Stimulated activated CD4-positive, alpha-beta T cell treated with anti-CD3 and anti-CD28 coated beads, TNF-alpha, amount 100 ng/mL, for 48 hours (primary cell): Measurements from ENCODE around the gene LSG1.
"Not testable (repeated sequence)": the region's sequence is repeated elsewhere in the genome, so short reads cannot be mapped to it uniquely, and the experiment has no call there.

ENCODE experiments used
- DNase-seq, 3 donors: peaks; one replicate each; pipeline ENCODE4 v3.0.0-alpha.2; 2020; ENCODE audit warnings: low read depth in 3 of 3

The LSG1 gene

DNA sequence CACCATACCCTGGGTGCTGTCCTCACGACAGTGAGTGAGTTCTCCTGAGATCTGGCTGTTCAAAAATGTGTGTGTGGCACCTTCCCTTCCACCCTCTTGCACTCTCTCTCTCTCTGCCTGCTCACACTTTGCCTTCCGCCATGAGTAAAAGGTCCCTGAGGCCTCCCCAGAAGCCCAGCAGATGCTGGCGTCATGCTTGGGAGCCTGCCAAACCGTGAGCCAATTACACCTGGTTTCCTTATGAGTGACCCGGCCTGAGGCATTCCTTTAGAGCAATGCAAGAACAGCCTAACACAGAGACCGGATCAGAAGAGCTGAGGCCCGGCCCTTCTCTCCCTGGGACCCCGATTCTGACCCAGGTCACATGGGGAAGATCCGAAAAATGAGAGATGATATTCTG, 54.2 kb downstream of the LSG1 start:
- no peak for DNase-seq

DNA sequence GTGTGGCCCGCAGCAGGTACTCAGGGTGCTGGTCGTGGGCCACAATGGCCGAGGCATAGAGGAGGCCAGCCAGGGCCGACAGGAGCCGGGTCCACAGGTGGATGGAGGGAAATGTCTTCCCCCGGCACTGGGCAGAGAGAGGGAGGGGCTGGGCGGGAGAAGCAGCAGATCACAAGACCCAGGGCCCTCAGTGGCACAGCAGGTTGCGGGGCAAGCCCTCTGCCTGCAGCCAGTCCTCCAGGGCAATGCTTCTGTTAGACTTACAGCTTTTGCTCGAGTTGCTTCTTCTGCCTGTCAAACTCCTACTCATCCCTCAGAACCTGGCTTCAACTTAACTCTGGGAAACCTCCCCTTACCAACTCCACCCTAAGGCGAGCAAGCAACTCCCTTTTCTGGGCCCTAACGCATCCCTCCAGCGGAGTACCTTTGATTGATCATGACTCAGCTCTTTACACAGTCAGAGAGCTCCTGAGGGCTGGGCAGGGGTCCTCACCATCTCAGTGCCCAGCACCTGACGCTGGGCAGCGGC, 54.8 kb downstream of the LSG1 start:
- DNase-seq: no peak

DNA sequence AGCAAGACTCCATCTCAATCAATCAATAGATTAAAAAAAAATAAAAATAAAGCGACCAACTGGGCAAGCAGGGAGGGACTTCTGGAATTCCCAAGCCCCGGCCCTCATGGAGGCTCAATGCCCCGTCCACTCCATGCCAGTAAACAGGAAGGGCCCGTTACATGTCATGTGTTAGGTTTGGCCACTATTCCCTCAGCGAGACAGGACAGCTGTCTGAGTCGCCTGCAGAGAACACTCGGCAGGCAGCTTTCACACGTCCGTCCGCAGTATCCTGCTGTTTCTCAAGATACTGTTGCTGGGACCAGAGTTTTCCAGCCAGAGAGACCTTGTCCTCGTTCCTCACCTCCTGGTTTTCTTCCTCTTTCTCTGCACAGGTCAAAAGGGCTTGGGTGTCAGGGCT, 56.8 kb downstream of the LSG1 start:
- no peak for DNase-seq

DNA sequence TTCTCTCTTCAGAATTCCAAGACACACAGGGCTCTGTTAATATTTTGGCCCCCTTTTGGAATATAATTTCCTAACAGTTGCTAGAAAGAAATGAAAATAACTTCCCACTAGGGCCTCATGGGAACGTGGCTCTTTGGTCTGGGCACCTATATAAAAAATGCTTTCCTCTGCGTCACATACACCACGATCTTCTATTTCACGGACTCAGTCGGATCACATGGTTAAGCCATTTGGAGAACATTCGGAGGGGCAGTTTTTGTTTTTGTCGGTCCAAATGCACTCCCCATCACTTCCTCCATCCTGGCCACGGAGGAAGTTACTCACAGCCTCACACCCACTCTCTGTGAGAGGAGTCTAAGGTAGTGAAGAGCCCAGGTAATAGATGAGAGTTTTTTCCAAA, 59.8 kb downstream of the LSG1 start:
- no peak for DNase-seq

DNA sequence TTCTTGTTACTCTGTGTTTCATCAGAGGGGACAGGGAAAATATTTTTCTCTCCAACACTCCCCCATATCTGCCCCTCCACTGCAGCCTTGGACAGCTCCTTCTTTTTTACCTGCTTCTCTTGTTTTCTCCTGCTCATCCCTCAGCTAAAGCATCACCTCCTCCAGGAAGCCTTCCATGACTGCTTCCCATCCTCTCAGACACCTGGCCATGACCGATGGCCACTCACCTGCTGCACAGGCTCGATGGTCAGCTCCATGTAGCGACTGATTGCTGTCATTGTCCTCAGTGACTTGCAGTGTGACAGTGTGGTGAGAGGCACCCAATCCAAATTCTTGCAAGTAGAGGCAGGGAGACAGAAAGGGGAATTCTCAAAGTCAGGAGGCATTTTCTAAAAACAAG, 61.3 kb downstream of the LSG1 start:
- DNase-seq: no peak

DNA sequence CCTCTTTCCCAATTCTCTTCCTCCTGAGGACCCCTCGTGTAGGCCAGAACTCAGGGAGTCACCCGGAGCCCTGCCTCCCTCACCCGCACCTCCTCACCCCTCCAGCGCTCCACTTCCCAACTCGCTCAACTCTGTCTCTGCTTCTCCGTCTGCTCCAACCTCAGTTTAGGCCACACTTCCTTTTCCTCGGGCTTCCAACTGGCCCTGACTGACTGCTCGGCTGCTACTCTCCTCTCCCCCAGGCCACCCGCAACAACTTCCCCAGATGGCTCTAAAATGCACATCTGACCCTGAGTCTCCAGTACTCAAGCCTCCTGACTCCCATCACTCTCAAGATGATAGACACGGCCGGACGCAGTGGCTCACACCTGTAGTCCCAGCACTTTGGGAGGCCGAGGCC, 62.4 kb downstream of the LSG1 start:
- DNase-seq: no peak

DNA sequence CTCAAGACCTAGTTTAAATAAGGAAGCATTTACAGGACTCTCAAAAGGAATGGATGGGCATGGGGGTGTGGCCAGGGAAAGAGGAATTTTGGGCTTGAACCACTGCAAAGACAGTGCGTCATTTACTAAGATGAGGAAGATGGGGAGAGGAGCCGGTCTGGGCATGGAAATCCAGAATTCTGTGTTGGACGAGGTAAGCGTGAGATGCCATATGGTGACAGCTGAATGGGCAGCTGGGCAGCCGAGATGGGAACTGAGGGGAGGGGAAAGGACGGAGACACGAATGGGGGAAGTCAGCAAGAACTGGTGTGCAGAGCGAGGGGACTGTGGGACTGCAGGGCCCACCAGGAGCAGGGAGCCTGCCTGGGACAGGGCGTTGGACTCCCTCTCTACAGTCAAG, 63.0 kb downstream of the LSG1 start:
- no peak for DNase-seq

DNA sequence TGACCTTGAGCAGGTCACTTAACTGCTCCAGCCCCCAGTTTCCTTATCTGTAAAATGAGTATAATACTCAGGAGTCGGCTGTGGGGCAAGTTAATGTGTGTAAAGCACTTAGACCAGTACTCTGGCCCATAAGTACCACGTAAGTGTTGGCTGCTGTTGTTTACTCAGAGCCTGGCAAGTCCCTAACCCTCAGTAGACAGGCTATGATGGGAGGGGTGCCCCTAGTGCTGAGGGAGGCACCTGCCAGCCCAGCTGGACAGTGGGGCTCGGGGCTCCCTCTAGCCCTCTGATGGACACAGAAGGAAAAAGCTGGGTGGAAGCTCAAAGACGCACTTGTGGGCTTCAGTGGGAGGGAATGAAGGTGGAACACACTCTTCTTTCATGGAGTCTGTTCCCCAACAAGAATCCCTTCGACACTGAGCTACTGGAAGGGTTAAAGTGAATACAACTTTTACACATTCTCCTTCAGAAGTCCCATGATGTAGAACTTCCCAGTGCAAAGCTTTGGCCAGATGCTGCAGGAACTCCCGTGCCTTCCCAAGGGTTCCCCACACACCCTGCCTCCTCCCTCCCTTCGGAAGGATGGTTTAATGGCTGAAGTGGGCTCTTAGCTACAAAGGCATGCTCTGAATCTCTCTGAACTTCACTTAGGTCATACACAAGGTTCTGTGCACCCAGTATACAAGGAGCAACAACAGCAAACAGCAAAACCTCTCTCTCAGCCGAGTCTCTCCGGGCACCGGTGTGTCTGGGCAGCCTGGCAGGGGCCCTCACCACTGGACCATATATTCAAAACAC, 64.2 kb downstream of the LSG1 start:
- DNase-seq: no peak

DNA sequence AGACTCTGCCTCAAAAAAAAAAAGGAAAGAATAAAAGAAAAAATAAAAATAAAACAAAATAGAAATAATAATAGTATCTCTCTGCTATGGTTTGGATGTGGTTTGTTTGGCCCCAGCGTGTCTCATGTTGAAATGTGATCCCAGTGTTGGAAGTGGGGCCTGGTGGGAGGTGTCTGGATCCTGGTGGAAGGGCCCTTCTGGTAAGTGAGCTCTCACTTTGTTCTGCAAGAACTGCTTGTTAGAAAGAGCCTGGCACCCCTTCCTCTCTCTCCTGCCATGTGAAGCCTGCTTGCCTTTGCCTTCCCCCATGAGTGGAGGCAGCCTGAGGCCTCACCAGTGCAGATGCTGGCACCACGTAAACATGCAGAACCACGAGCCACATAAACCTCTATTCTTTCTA, 65.0 kb downstream of the LSG1 start:
- DNase-seq: no peak

DNA sequence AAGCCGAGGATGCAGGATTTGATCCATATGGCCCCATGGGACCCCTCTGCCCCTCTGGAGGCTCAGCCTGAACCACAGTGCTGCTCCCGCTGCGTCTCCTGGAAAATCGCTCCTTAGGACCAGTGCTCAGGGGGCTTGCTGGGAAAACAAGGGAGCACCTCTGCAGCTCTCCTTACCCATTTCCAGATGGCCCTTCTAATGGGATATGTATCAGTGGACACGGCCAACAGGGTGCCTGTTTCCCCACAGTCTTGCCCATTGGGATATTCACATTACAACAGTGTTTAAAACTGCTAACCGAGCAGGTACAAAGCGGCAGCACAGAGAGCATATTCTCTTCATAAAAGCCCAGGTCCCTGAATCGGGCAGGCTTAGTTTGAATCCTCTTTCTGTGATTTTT, 65.8 kb downstream of the LSG1 start:
- DNase-seq: no peak

DNA sequence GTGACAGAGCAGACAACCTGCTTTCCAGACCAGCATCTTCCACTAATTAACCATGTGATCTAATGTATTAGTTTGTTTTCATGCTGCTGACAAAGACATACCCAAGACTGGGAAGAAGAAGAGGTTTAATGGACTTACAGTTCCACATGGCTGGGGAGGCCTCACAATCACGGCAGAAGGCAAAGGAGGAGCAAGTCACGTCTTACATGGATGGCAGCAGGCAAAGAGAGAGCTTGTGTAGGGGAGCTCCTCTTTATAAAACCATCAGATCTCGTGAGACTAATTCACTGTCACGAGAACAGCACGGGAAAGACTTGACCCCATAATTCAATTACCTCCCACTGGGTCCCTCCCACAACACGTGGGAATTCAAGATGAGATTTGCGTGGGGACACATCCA, 66.7 kb downstream of the LSG1 start:
- not testable (repeated sequence) for DNase-seq

DNA sequence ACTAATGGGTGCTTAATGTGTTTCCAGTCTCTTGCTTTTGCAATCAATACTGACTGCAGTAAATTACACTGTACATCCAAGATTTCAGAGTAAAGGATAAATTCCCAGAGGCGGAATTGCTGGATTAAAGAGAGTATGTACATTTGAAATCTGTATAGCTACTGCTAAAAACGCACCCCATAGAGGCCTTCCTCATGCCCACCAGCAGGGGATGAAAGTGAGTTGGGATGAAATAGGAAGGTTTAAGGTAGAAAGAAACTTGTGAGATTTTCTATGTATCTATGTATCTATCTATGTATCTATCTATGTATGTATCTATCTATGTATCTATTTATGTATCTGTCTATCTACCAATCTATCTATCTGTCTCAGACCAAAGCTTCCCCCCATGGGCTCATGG, 67.2 kb downstream of the LSG1 start:
- no peak for DNase-seq

DNA sequence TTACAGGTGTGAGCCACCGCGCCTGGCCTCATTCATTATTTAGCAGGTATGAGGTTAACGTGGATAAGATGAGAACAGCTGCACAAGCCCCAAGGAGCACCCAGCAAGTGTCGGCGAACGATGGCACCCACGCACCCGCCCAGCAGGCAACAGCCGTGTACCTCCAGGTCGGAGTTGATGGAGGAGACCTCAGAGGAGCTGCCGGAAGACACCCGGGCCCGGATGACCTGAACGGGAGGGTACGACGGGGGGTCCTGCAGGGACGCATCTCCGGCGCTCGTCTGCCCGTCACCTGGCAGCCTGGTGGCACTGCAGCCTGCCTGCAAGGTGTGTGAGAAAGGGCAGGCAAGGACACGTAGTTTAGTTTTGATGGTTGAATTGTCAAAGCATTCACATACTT, 67.9 kb downstream of the LSG1 start:
- DNase-seq: no peak

DNA sequence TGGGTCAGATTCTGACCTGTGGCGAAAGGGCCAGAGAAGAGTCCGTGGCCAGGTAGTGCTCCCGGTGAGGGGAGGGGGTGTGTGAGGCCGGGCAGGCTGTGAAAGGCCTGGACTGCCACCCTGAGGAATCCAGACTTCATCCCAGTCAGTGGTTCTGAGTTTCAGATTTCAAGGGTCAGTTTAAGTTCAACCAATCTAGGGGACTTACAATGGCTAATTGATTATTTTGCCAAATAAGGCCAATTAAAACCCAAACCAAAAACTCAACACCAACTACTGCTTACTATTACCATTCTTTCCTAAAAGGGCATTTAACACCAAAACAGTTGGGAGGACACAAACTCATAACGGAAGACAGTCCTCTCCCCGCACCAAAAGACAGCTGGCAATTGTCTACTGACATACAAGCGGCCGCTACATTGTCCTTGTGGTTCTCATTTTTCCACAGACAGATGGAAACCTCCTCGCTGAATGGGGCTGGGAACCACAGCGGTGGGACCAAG, 69.3 kb downstream of the LSG1 start:
- DNase-seq: no peak

DNA sequence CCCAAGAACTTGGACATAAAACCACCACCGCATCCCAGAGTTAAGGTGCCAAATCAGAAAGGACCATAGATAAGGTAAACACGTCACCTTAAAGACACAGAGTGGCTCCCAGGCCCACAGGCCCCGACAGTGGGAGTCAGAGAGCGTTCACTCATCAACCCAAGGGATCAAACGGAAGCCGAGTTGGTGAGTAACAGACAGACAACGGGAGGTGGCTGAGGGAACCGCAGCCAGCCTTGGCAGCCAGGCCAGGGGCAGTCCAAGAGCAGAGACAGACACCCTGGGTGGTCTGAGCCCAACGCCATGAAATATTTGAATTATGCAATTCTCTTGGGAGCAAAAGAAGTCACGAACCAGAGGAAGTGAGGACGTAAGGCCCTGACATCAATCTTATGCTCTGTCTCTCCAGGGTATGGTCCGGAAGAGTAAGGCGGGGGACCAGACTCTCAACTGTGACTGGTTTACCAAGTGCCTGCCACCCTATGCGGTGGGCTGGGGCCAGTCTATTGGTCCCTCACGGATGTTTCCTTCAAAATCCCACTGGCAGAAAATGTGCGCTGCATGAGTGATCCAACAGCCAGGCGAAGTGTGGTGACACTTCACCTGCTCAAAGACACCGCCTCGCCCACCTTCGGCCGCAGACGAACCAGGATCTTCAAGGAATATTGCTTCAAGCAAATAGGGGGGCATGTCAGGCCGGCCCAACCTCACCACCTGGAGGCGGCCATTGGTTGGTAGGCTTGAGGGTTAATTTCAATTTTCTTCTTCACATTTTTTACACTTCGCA, 73.0 kb downstream of the LSG1 start:
- DNase-seq: no peak

DNA sequence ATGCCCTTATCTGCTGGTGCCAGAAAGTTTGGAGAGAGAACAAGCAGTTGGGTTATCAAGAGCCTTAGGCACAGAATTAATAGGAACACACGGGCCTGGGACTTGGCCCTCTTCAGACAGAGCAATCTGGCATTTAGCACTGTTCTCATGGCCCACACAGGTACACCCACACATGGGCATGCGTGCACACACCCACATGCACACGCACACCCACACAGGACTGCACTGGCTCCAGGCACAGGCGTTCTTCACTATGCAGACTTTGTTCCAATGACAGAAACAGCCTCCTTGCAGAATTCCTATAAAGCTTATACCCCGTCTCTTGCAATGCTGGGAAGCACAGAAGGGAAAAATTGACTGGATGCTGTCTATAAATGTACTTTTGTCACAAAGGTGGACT, 75.1 kb downstream of the LSG1 start:
- no peak for DNase-seq

DNA sequence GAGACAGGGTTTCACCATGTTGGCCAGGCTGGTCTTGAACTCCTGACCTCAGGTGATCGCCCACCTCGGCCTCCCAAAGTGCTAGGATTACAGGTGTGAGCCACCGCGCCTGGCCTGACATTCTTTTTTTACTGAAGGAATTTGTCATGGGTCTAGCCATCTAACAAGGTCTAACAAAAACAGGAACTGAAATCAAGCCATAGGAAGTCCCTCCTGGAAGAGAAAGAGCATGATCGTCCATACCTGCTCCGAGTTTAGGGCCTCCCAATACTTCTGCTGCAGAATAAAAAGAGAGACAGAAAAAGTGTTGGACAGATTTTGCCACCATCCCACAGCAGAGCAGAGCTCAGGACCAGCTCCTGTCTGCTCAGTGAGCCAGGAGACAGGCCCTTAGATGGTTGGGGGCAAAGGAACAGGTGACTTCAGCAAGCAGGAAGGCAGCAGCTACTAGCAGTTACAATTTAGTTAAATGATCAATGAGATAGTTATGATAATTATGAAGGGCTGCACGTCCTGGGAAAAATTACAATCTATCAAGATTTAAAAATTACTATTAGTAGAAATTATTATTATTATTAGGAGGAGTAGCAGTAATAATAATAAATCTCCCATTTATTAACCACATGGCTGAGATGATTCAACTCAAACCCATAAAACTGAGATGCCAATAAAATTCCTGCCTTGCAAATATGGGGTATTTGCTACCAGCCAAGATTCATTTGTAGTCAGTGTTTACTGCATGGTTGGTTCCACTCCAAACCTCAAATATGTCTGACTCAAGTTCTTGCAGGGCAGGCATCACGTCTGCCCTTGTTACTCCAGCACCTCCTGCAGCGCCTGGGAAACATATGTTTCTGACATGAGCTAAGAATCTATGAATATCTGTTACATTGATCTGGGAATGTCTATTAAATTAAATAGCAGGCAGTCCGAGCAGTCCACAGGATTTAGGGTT, 78.9 kb downstream of the LSG1 start:
- no peak for DNase-seq
